GOT3 (cell line): ENCODE results near the gene CASK.

ENCODE experiments used
- DNase-seq: peaks from one replicate; lab custom pipeline; 2025; ENCODE audit warnings: mixed read lengths; lab: John Stamatoyannopoulos, UW

The CASK gene

DNA sequence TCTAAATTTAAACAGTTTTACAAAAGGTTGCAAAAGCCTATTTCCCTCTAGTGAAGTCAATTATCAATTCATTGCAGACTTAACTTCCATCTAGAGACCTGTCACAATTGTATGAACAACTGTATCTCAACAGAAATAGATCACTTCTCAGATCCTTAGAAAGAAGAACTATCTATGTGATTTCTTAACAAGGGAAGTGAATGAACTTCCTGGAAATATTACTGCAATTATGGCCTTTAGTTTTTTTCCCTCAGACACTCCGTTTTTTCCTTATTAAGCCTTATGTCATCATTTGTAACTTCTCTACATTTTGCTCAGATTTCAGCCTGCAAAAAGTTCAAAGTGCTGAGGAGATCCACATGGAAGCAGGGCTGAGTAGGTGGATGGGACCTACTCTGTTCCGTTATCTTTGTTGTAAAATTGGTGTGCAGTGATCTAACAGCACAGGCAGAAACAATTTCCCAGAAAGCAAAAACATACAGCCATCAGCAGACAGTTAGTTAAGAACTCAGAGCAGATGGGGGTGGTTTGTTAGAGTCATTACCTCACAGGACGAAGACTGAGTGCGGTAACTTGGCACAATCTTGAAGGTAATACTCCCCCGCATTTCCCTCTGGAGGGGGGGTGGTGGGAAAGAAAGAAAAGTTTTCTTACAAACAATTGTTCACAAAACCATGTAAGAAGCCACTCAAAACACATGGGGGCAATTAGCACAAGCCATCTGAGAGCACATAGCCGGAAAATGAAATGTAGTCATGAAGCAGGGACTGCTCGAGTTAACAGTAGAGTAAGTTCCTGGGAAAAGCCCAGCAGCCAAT, 363.9 kb downstream of the CASK start:
- DNase-seq: no peak

DNA sequence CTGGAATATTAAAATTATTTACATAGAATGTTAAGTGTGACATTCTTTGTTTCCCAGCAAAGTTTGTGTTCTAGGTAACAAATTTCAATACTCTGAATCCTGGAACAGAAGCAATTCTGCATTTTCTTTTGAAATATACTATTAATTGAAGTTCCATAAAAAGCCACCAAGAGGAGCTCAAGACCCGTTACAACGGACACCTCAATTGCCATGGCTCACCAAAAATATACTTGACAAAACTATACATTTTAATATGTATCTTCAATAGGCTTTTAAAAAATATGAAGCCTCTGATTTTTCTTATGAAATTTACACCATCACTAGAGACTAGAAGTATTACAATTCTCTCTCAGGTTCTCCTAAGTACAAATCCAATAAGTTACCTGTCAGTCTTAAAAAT, 364.8 kb downstream of the CASK start:
- DNase-seq: no peak

DNA sequence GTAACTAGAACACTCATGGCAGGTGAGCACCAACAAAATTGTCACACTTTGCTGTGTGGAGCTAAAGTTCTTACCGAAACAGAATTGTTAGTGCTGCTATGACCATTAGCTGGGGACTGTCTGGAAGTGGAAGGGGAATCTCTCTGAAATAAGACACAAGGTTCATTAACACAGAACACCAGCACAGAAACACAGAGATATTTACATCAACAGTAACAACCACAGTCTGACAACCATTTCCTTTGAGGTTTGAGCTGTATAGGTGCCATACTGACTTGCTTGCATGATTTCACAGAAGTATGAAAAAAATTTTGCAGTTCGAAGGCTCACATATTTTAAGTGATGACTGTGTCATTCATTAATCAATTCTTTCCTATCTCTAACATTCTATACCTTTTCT, 366.4 kb downstream of the CASK start:
- DNase-seq: no peak

DNA sequence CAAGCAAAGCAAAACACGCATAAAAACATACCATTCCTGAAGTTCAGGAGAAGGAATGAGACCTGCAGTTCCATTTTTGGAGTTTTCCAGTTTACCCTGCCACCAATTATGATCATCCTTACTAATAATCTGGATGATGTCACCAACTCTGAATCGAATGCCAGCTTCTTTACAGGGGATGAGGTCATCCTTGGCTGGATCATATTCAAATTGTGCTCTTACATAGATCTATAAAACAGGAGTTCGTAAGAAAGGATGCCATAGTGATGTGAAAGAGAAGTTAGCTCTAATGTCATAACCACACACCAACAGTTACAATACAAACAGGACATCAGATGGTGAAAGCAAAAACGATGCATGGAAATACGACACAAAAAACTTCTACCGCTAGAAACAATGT, 369.7 kb downstream of the CASK start:
- no peak for DNase-seq

DNA sequence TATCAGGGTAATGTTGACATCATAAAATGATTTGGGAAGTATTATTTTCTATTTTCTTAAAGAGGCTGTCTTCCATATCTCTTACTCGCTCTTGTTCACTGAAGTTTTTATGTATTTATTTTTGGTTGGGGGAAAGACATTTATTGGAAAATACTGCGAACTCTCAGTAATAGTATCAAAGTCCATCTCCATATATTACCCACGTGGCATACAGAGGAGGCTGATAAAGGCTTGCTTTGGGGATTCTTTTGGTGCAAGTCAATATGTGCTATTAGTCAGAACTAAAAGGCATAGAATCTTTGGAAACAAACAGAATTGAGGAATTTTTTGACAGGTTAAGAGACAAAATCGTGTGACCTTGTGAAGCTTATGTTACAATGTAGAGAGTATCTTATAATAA, 374.9 kb downstream of the CASK start:
- DNase-seq: no peak

DNA sequence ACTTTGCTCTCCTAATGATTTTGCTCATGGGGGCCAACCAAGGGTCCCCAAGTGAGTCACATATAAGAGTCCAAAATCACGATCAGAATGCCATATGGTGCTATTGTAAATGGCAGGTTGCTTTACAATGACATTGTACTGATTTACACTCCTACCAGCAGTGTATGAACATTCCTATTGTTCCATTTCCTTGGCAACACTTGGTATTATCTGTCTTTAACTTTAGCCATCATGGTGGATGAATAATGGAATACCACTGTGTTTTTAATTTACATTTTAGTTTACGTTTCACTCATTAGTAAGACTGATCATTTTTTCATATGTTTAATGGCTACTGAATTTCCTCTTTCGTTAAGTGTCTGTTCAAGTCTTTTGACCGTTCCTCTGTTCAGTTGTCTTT, 379.7 kb downstream of the CASK start:
- no peak for DNase-seq

DNA sequence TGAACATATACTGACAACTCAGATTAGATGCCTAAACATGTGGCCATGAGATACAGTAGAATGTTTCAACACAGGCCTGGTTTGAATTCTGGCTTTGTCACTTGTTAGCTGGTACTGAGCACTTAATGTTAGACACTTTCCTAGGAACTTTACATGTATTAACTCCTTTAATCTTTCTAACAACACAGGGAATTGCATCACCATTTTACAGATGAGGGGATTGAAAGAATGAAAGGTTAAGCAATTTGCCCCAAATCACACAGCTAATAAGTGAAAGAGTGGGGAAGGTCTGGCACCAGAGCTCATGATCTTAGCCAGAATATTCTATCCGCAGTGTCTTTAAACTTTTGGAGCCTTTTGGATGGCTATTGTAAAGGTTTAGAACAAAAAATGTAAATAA, 380.3 kb downstream of the CASK start:
- no peak for DNase-seq

DNA sequence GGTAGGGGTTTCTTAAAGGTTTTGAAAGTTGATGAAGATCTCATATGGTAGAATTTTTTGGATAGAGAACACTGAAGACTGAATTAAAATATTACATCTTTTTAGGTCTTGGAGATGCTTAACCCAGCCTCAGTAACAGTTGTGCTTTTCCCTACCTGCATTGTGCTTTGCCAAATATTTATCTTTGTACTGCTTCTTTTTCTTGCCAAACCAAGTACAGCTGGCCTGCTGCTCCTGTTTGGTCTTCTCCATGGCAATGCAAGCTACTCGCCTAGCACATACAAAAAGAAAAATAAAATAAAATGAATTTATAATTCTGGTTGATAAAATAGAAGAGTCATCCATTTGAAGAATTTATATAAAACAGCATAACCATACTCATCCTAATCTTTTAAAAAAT, 380.8 kb downstream of the CASK start:
- no peak for DNase-seq

DNA sequence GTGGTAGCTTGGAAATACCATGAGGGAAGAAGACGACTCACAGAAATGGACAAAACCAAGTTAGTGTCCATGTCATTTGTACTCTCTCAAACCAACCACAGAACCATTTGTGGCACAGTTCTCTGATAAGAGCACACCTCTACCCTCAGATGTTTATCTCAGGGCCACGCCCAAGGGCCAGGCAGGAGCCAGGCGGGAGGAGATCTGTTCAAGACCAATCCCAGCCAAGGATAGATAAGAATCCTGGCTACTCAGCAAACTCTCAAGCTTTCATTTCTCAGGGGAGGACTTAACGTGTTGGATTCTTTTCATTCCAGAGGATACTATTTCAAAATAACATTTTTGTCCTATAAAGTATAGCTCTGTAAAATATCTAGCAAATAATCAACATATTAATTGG, 381.2 kb downstream of the CASK start:
- DNase-seq: no peak

DNA sequence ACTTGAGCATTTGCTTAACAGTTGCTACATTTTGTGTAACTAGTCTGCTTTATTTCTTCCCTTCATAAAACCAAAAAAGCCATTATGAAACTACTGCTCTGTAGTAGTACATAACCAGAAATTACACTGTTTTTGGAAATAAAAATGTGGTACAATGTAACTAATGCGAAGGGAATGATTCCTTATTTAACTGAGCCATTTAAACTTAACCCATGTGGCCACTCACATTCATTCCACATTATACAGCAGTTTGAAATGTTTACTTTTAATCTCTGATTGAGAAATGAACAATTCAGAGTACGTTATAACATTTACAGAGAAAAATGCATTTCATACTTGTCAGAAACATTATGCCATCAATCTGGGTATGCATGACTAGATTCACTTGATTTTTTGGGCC, 382.0 kb downstream of the CASK start:
- DNase-seq: no peak

DNA sequence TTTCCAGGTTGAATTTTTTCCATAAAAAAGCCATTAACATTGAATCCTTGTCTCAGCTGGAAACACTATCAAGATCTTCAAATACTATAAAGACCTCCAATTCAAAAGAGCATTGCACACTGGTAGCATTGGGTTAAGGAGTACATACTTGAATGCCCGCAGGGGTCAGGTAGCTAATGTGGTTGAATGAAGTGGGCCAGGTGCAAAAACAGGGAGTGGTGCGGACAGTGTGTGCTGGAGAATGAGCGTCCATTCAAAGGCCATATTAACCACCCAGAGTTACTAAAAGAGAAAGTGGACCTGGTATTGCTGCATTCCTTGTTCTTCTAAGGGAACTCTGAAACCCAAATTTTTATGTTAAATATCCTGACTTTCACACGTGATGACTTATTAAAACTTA, 384.6 kb downstream of the CASK start:
- no peak for DNase-seq

DNA sequence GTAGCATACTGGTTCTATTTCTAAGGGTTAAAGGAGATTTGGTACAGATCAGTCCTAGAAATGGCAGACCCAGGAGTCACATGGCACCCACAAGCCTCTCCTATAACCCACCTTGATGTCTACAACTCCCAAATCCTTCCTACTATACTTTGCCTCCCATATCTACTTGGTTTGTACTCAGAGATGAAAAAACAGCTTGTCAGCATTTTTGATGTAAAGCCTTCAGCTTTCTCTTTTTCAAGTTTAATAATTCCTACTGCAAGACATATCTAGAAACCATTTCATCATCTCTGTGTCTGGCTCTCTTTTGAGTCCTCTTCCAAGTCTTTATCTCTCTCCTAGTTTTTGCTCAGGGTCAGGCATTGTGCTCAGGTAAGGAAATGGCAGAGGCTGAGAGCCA, 393.3 kb downstream of the CASK start:
- no peak for DNase-seq

DNA sequence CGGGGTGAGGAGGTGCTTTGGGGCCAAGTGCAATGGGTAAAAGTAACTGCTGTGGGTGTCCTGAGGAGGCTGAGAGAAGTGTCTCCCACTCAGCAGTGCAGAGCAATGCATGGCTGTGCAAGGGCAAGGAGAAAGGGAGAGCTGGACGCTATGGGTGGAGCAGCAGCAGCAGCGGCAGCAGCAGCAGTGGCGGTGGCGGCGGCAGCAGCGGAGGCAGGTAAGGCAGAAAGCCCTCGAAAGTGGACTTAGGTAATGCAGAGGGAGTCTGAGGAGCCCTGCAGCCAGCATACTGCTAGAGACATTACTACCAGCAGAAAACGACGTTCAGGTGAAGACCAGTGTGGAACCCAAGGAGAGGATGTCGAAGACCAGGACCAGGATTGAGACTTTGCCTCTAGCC, 394.1 kb downstream of the CASK start:
- no peak for DNase-seq

DNA sequence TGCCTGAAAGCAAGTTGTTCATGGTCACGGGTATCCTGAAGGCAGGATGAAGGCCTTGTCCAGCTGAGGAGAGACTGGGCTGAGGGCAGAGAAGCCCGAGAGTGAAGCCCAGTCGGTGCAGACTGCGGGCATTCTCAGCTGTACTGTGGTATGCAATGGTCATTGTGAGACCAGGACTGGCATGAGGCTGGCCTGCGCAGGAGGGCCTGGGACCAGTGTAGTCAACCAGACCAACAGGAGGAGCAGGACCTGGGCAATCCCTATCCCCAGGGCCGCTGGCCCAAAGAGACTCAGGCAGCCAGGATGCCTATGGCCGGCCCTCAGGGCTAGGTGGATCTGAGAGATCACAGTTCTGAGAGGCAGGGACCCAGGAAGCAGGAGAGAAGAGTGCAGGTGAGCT, 394.6 kb downstream of the CASK start:
- DNase-seq: no peak

DNA sequence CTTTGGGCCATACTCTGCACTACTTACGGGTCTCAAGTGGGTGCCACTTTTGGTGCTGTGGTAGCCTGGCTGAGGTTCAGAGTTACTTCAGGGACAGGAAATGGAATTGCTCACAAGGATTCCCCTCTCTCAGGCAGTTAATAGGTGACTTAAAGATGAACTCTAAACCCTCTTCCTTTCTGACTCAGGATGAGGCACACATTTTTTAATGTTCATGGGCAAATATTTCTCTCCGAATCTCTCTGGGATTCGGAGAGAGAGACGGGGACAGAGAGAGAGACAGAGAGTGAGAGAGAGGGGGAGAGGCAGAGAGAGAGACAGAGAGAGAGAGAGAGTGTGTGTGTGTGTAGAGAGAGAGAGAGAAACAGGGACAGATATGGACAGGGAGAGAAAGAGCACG, 396.4 kb downstream of the CASK start:
- no peak for DNase-seq

DNA sequence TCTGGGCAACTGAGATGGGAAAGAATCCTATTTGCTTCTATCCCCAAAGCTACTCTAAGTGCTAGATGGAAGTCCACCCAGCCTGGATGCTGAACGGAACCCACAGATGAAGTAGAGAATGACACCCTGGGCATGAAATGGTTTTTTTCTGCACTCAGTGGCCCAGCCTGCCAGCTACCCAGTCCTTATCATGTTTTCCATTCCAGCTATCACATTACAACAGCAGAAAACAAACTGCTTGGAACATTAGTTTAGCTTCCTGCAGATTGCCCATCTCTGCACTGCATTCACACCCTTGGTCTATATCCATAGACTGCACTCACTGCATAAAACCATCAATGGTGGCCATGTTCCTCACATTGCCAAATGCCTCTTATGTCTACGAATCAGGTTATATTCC, 397.1 kb downstream of the CASK start:
- DNase-seq: no peak

DNA sequence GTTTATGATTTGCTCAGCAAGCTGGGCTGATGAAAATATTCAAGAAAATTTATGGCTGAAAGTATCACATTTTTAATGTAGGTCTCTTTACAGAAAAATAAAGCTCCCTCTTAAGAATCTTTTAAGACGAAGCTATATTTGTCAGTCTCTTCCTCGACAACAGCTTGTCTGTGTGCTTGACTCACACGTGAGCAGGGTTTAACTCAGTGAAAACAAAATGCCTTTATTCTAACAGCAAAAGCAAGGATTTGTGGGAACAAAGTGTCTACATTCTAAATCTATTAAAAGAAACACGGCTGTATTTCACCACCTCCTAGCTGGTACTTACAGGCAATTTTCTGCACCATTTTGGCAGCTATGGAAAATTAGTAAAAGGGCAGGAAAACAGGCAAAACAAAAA, 400.7 kb downstream of the CASK start:
- no peak for DNase-seq

DNA sequence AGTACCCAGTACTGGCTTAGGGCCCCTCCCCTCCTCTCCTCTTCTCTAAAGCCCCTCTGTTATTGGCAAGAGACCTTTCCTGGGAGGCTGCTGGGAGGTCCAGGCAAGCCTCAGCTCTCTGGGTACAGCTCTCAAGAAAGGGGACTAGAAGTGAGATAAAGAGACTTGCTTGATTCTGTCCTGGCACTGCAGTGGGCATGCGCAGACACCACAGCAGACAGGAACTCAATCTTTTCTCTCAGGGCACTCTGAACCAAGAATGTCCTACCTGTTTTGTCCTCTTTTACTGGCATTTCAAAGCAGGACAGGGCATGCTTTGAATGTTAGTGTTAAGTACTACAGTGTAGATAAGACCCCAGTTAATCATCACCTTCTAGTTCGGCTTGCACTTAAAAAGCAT, 401.3 kb downstream of the CASK start:
- DNase-seq: no peak

DNA sequence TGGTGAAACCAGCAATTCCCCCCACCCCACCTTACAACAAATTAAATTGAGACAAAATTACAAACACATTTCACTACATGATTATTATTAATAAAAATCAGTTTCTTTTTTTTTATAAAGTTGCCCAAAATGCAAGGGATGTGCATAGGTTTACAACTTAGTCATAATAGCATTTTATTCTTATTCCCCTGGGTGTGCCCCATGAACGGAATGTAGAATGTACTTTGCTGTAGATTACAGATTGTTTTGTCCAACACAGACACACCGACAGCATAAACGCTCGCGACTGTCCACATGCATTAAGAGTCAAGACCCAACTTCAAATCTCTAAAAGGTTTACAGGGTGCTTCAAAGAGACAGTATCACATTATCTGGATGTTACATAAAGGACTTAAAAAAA, 403.9 kb downstream of the CASK start:
- no peak for DNase-seq

DNA sequence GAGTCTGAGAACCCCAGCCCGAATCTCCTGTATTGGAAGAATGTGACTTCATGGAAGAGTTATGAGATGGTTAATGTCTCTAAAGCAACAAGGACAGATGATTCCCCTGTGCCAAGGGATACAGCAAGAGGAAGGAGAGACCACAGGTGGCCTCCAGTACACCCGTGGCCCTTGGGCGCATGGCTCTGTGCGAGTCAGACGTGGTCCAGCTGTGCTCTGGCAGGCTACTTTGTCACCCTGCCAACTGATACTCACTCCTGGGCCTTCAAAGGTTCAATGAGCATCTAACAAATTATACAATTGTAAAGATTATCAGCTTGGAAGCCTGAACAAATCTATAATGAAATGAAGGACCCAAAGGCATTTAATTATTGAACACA, 404.5 kb downstream of the CASK start:
- no peak for DNase-seq

DNA sequence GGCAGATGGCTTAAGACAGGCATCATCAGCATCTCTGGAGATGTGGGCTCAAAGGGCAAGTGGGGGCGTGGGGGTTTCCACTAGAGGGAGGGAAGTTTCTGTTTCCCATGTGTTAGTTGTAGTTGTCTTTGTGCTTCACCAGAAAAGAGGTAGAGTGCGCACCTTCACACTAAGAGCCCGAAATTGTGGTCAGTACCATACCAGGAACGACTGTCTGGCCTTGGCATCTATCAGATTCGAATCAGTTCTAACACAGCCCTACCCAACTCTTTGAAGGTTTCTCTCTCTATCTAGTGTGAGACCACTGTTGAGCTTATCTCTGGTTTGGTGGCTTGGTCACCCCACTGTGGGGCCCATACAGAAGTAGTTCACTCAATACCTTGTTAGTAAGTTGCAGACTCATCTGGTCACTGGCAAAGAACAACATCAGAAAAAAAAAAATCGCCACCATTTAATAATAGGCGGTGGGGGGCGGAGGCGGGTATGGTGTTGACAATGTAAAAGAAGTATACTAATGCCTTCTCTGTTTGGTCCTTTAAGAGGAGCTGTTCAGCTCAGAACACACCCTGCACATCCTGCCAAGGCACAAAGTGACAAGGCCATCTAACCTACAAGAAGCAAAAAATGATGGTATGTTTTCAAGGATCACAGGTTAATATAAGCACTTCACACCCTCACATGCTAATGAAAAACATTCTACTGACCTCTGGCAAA, 405.1 kb downstream of the CASK start:
- DNase-seq: no peak

DNA sequence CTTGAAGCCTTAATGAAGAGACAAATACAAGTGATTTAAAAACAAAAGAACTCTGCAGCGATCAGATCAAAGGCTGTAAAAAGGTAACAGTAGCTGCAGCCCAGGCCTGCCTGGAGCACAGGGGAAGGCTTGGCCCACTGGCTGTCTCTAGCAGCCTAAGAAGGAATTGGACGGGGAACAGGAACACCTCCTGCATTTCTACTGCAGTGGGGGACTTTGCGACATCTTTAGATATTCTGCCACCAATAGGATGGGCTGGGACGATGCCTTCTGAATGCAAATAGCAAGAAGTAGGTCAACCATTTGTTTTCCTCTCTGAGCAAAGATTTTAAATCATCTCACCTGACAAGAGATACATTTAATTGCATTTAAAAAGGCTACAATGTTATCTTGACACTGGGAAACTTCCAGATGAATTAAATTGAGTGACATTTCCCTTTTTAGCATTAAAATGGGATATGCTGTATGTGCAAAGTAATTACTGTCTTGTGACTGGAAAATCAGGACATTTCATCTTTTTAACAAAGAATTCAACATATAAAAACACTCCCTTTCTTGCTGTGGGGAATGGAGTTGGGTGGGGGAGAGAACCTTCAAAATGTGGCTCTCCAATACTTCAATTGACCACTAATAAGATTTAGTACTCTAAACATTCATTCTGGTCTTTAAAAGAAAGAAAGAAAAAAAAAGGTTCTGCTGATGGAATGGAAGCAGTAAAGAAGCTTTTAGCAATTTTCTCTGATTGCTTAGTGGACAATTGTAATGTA, 406.2 kb downstream of the CASK start:
- DNase-seq: no peak

DNA sequence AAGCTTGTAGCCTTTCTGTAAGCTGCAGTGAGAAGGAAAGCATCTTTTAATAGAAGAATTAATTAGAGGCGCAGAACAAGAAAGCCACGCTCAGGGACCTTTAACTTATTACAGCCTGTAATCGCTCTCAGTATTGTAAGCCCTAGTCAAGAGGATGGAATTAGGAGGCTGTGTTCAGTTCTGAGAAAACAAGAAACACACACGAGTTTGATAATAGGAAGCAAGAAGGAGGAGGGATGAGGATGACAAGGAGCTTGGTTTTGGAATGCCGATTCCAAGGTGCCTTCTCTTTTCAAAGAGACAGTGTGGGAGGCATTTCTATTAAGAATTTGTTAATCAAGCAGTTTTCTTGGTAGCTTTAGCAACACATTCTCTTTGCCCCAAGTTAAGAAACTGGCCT, 406.9 kb downstream of the CASK start:
- no peak for DNase-seq
